H1 (cell line): Measurements from ENCODE around the gene KANSL1. TPM values are rescaled to one million over a fixed set of nuclear protein-coding genes. Genes with fewer than 3 reads are reported as not detected.

Source experiments
- CTCF ChIA-PET: fragments of 300-600 bp; sonication (Branson Sonifier 250); formaldehyde crosslinking; loops from one replicate; lab custom pipeline; 2021; ENCODE audit not compliant: partially characterized antibody; lab: Charles Lee
- POLR2A ChIA-PET: fragments of 300-600 bp; sonication (Branson Sonifier 250); formaldehyde crosslinking; loops from one replicate; lab custom pipeline; 2021; ENCODE audit warnings: inconsistent platforms; ENCODE audit not compliant: partially characterized antibody; lab: Charles Lee
- DNase-seq, 2 experiments: peaks; one replicate each; pipeline versions ENCODE4 v3.0.0 to v3.0.0-alpha.2; 2010 to 2022; ENCODE audit warnings: low spot score in 2 of 2, low read depth in 1 of 2, mixed read lengths in 1 of 2
- FAIRE-seq: peaks from 2 replicates; lab custom pipeline; 2011; peaks lifted over from hg19 to GRCh38; lab: Jason Lieb, UNC
- H2AFZ ChIP-seq: 2 replicates; pipeline ENCODE4 v1.8.1; 2012; ENCODE audit warnings: low read length, inconsistent platforms
- H2AK5ac ChIP-seq: 2 replicates; pipeline ENCODE4 v1.6.1; 2013; ENCODE audit warnings: low read depth, low read length
- H2BK120ac ChIP-seq: replicated peaks from 2 replicates; pipeline ENCODE3; 2013; ENCODE audit warnings: low read depth, low read length, inconsistent platforms
- H2BK12ac ChIP-seq: 2 replicates; pipeline ENCODE4 v1.6.1; 2013; ENCODE audit warnings: low read depth, low read length
- H2BK15ac ChIP-seq: 2 replicates; pipeline ENCODE4 v1.6.1; 2013; ENCODE audit warnings: low read length
- H2BK20ac ChIP-seq: 2 replicates; pipeline ENCODE4 v1.6.1; 2013; ENCODE audit warnings: low read length
- H2BK5ac ChIP-seq: 2 replicates; pipeline ENCODE4 v1.6.1; 2013; ENCODE audit warnings: low read depth, low read length
- H3K14ac ChIP-seq: 2 replicates; pipeline ENCODE4 v1.6.1; 2013; ENCODE audit warnings: inconsistent platforms; ENCODE audit not compliant: insufficient read length
- H3K18ac ChIP-seq: 2 replicates; pipeline ENCODE4 v1.6.1; 2013; ENCODE audit warnings: low read length; ENCODE audit errors: extremely low read depth
- H3K23ac ChIP-seq: 2 replicates; pipeline ENCODE4 v1.6.1; 2013; ENCODE audit warnings: inconsistent platforms; ENCODE audit not compliant: insufficient read length
- H3K23me2 ChIP-seq: 2 replicates; pipeline ENCODE4 v1.6.1; 2013; ENCODE audit warnings: low read depth, low read length
- H3K27ac ChIP-seq: 2 replicates; pipeline ENCODE4 v1.6.1; 2011; ENCODE audit warnings: low read depth, low read length, inconsistent platforms
- H3K27me3 ChIP-seq, 4 experiments: replicated peaks in 1 of 4; 1 replicate in 1 of 4; 2 replicates in 3 of 4; pipeline versions ENCODE4 v1.6.1 to v1.8.1; 2011 to 2013; ENCODE audit warnings: low read length in 3 of 4, mild to moderate bottlenecking in 3 of 4, inconsistent platforms in 2 of 4, mixed read lengths in 2 of 4, moderate library complexity in 1 of 4; ENCODE audit not compliant: control insufficient read depth in 3 of 4, insufficient read depth in 3 of 4; ENCODE audit errors: extremely low read depth in 1 of 4
- H3K36me3 ChIP-seq, 4 experiments: 2 replicates each; pipeline versions ENCODE4 v1.6.1 to v1.8.1; 2011 to 2013; ENCODE audit warnings: mild to moderate bottlenecking in 4 of 4, low read length in 3 of 4, moderate library complexity in 2 of 4, control low read depth in 1 of 4, inconsistent platforms in 1 of 4; ENCODE audit not compliant: insufficient read depth in 4 of 4, control insufficient read depth in 2 of 4
- H3K4ac ChIP-seq: replicated peaks from 2 replicates; pipeline ENCODE3; 2013; ENCODE audit warnings: low read length, low read depth, mixed read lengths, inconsistent platforms; ENCODE audit not compliant: insufficient read length
- H3K4me1 ChIP-seq, 4 experiments: replicated peaks in 1 of 4; 1 replicate in 1 of 4; 2 replicates in 3 of 4; pipeline versions ENCODE4 v1.6.1 to v1.8.1; 2011 to 2013; ENCODE audit warnings: low read length in 3 of 4, inconsistent platforms in 2 of 4, mixed read lengths in 1 of 4; ENCODE audit not compliant: insufficient read depth in 4 of 4, control insufficient read depth in 3 of 4
- H3K4me2 ChIP-seq, 2 experiments: 2 replicates each; pipeline versions ENCODE4 v1.6.1 to v1.8.1; 2011 to 2013; ENCODE audit warnings: low read depth in 2 of 2, low read length in 2 of 2, control low read depth in 1 of 2, inconsistent platforms in 1 of 2, mild to moderate bottlenecking in 1 of 2; ENCODE audit not compliant: insufficient read depth in 1 of 2
- H3K4me3 ChIP-seq, 4 experiments: fragments of 200-600, 300-600 bp in 1 of 4; sonication (generic), shearing (Covaris generic), sonication (Bioruptor Twin) in 1 of 4; 2 replicates each; pipeline versions ENCODE4 v1.5.1 to v1.8.1; 2011 to 2016; ENCODE audit warnings: low read length in 4 of 4, low read depth in 3 of 4, control low read depth in 2 of 4, inconsistent platforms in 2 of 4, mild to moderate bottlenecking in 2 of 4, mixed read lengths in 1 of 4, moderate library complexity in 1 of 4; ENCODE audit not compliant: insufficient read depth in 2 of 4; ENCODE audit errors: extremely low read depth in 1 of 4
- H3K56ac ChIP-seq: replicated peaks from 2 replicates; pipeline ENCODE3; 2013; ENCODE audit warnings: low read depth, mild to moderate bottlenecking, mixed read lengths, low read length, inconsistent platforms; ENCODE audit not compliant: insufficient read length
- H3K79me1 ChIP-seq: 2 replicates; pipeline ENCODE4 v1.6.1; 2013; ENCODE audit warnings: low read depth, low read length, control low read depth
- H3K79me2 ChIP-seq, 2 experiments: 2 replicates each; pipeline versions ENCODE4 v1.6.1 to v1.8.1; 2012 to 2013; ENCODE audit warnings: low read length in 2 of 2, mild to moderate bottlenecking in 2 of 2, inconsistent platforms in 1 of 2; ENCODE audit not compliant: insufficient read depth in 2 of 2, control insufficient read depth in 1 of 2
- H3K9ac ChIP-seq, 4 experiments: replicated peaks in 1 of 4; 1 replicate in 1 of 4; 2 replicates in 3 of 4; pipeline versions ENCODE4 v1.6.1 to v1.8.1; 2011 to 2013; ENCODE audit warnings: low read depth in 3 of 4, low read length in 3 of 4, control low read depth in 2 of 4, mild to moderate bottlenecking in 2 of 4, moderate library complexity in 2 of 4, inconsistent platforms in 1 of 4; ENCODE audit errors: extremely low read depth in 1 of 4
- H3K9me3 ChIP-seq, 2 experiments: 2 replicates each; pipeline versions ENCODE4 v1.6.1 to v1.8.1; 2012 to 2013; ENCODE audit warnings: mild to moderate bottlenecking in 2 of 2, moderate library complexity in 2 of 2, control low read depth in 1 of 2, inconsistent platforms in 1 of 2, low read depth in 1 of 2, low read length in 1 of 2, mixed read lengths in 1 of 2; ENCODE audit not compliant: insufficient read depth in 2 of 2
- H4K20me1 ChIP-seq, 2 experiments: replicated peaks in 1 of 2; 2 replicates each; pipeline versions ENCODE3 to v1.8.1; 2011 to 2013; ENCODE audit warnings: inconsistent platforms in 2 of 2, low read length in 2 of 2, mild to moderate bottlenecking in 1 of 2; ENCODE audit not compliant: insufficient read depth in 2 of 2, control insufficient read depth in 1 of 2
- H4K5ac ChIP-seq: 2 replicates; pipeline ENCODE4 v1.6.1; 2013; ENCODE audit warnings: low read length, low read depth, mixed read lengths, inconsistent platforms; ENCODE audit not compliant: insufficient read length
- H4K8ac ChIP-seq: 2 replicates; pipeline ENCODE4 v1.8.0; 2013; ENCODE audit warnings: mild to moderate bottlenecking, moderate library complexity, low read length, inconsistent platforms; ENCODE audit not compliant: insufficient read depth; ENCODE audit errors: extremely low read depth
- H4K91ac ChIP-seq: replicated peaks from 2 replicates; pipeline ENCODE3; 2013; ENCODE audit warnings: low read length, mixed read lengths, inconsistent platforms; ENCODE audit not compliant: insufficient read length
- CBX5 ChIP-seq: fragments of 300-800, 300-1000 bp; sonication (generic); IDR thresholded peaks from 2 replicates; pipeline ENCODE4 v1.7.1; 2016; ENCODE audit warnings: antibody characterized with exemption, low read length, low read depth
- CHD1 ChIP-seq: IDR thresholded peaks from 2 replicates; pipeline ENCODE4 v1.6.1; 2012; ENCODE audit warnings: low read depth, low read length, improper control_type of control experiment
- CHD2 ChIP-seq: IDR thresholded peaks from 2 replicates; pipeline ENCODE4 v1.6.1; 2012; ENCODE audit warnings: low read length, improper control_type of control experiment
- EGR1 ChIP-seq: IDR thresholded peaks from 2 replicates; pipeline ENCODE4 v1.6.1; 2011; ENCODE audit warnings: low read depth, low read length, borderline replicate concordance
- JUND ChIP-seq: IDR thresholded peaks from 2 replicates; pipeline ENCODE4 v1.6.1; 2011; ENCODE audit warnings: mild to moderate bottlenecking, improper control_type of control experiment, low read length
- KDM4A ChIP-seq: IDR thresholded peaks from one replicate; pipeline ENCODE4 v1.7.1; 2012; ENCODE audit warnings: low read depth, mild to moderate bottlenecking, moderate library complexity, low read length, inconsistent platforms; ENCODE audit not compliant: severe bottlenecking
- KDM5A ChIP-seq: fragments of 200-600 bp; IDR thresholded peaks from 2 replicates; pipeline ENCODE4 v1.7.1; 2012; ENCODE audit warnings: mild to moderate bottlenecking, low read length, inconsistent platforms, mixed read lengths
- MAFK ChIP-seq: IDR thresholded peaks from 2 replicates; pipeline ENCODE4 v1.6.1; 2012; ENCODE audit warnings: low read depth, mild to moderate bottlenecking, improper control_type of control experiment, low read length
- MAX ChIP-seq: IDR thresholded peaks from 2 replicates; pipeline ENCODE4 v1.6.1; 2012; ENCODE audit warnings: inconsistent platforms
- NRF1 ChIP-seq: IDR thresholded peaks from 2 replicates; pipeline ENCODE4 v1.6.1; 2011; ENCODE audit warnings: mild to moderate bottlenecking, low read depth, low read length, improper control_type of control experiment
- POLR2A ChIP-seq, 2 experiments: IDR thresholded peaks; 1 replicate in 1 of 2; 2 replicates in 1 of 2; pipeline ENCODE4 v1.6.1; 2011; ENCODE audit warnings: low read depth in 2 of 2, low read length in 2 of 2, mild to moderate bottlenecking in 2 of 2; ENCODE audit errors: control extremely low read depth in 1 of 2
- POU5F1 ChIP-seq: IDR thresholded peaks from 2 replicates; pipeline ENCODE4 v1.6.1; 2011; ENCODE audit warnings: low read depth, mild to moderate bottlenecking, low read length, moderate library complexity
- TAF7 ChIP-seq: optimal IDR thresholded peaks from 2 replicates; pipeline ENCODE3; 2011; ENCODE audit warnings: low read depth, mild to moderate bottlenecking, inconsistent platforms, low read length, moderate library complexity, borderline replicate concordance
- YY1 ChIP-seq: IDR thresholded peaks from 2 replicates; pipeline ENCODE4 v1.6.1; 2011; ENCODE audit warnings: low read depth, mild to moderate bottlenecking, low read length
- WGBS, 2 experiments: shearing (Covaris generic) in 1 of 2; methylation state at CpG; one replicate each; pipeline versions ENCODE4 v1.1.6 to v1.1.7; 2013 to 2015; ENCODE audit warnings: low lambda C conversion rate in 2 of 2, mixed read lengths in 2 of 2, inconsistent platforms in 1 of 2, low coverage in 1 of 2, missing lambda C conversion rate in 1 of 2; ENCODE audit not compliant: insufficient replicate concordance in 2 of 2, insufficient coverage in 1 of 2, insufficient read length in 1 of 2; ENCODE audit errors: extremely low coverage in 1 of 2, missing lambda C conversion rate in 1 of 2; 5-methylcytosine and 5-hydroxymethylcytosine counted together
- polyA plus RNA-seq, 7 experiments: library from polyadenylated mRNA; depleted of rRNA in 3 of 7; stranded (reverse) in 5 of 7; unstranded in 2 of 7; fragments of >200 nt in 5 of 7; fragments of 200-250 nt in 2 of 7; gene quantifications; 1 replicate in 5 of 7; 2 replicates in 1 of 7; 4 replicates in 1 of 7; pipeline versions ENCODE4 v1.2.1 to v1.2.3, GENCODE V29; 2011 to 2013; ENCODE audit warnings: missing spikeins in 2 of 7, mixed read lengths in 2 of 7
- total RNA-seq: library from RNA; stranded (reverse); fragmentation: NEBNext Ultra II Directional; extraction: Animal tissue kit (Norgen Biotek cat#: 25700); gene quantifications from 2 replicates; pipeline ENCODE4 v1.2.1, GENCODE V29; 2021

Gene KANSL1
- total and polyA plus RNA-seq, 2 of the 8 experiments (the other 6 are each of a cell fraction or from before 2014, with no cell fraction given): 34.0 to 128 TPM

GRCh38 chr17:45998987-45999899 lies 194.0 kb downstream of the KANSL1 start, which contains the start of gene STH:
Gene STH (plus strand): TSS chr17:45999250. CDS start chr17:45999280, 30 bp downstream.
- H2AK5ac ChIP-seq: no peak within 1 kb of the TSS
- H4K8ac ChIP-seq: no peak within 1 kb of the TSS
- H3K4me2 ChIP-seq: no peak within 1 kb of the TSS
- CTCF ChIA-PET: interaction anchor here (0.8 to 3.5 kb wide), 4 partner anchors 13 to 29 kb away, joined by 3 to 9 read pairs (median 6); no protein-coding TSS in a partner anchor
- no peaks in the 10 kb centered on the region for H3K79me1 ChIP-seq
- no peaks in the 10 kb centered on the region for H3K23me2 ChIP-seq
- H3K27ac ChIP-seq: no peak within 1 kb of the TSS
- H3K4ac ChIP-seq: no peak within 1 kb of the TSS
- H2BK12ac ChIP-seq: no peak within 1 kb of the TSS
- TF ChIP-seq POLR2A (IDR thresholded peaks at IDR 0.05; ENCODE audit: control extremely low read depth in 1 of 2, low read depth in 2 of 2, low read length in 2 of 2) (no peak), TAF7 (no peak), MAX (no peak), MAFK (no peak), CBX5 (no peak), JUND (no peak), CHD1 (no peak), KDM4A (no peak), POU5F1 (no peak), NRF1 (no peak), CHD2 (no peak), KDM5A (no peak), EGR1 (no peak), YY1 (no peak)
- TF ChIP-seq, all 59 proteins: peak for 0
- Histone ChIP-seq H4K5ac (no peak within 1 kb of the TSS), H2BK5ac (no peak within 1 kb of the TSS), H2AFZ (no peak within 1 kb of the TSS), H2BK20ac (no peak within 1 kb of the TSS), H3K9ac (no peak within 1 kb of the TSS; a peak in 1 of 7 replicates), H2BK120ac (no peak within 1 kb of the TSS), H3K4me1 (no peaks in the 10 kb centered on the region; a peak in 1 of 7 replicates), H3K79me2 (no peaks in the 10 kb centered on the region), H4K20me1 (no peaks in the 10 kb centered on the region), H3K4me3 (no peak within 1 kb of the TSS), H3K9me3 (no peaks in the 10 kb centered on the region), H3K27me3 (no peaks in the 10 kb centered on the region), H3K36me3 (no peaks in the 10 kb centered on the region), H3K56ac (no peak within 1 kb of the TSS), H3K18ac (no peak within 1 kb of the TSS), H2BK15ac (no peak within 1 kb of the TSS), H3K23ac (no peak within 1 kb of the TSS), H4K91ac (no peak within 1 kb of the TSS), H3K14ac (no peak within 1 kb of the TSS)
- no peak for FAIRE-seq
- no peak for DNase-seq
- 79% methylated on average over 8 of the region's 8 CpGs; no CpG with 5 or more reads in 1 of the 2 experiments for WGBS, 2 experiments
- POLR2A ChIA-PET: no interaction called here
